A673 (cell line): ENCODE measurements around the gene ARHGEF7. TPM values are rescaled to one million over a fixed set of nuclear protein-coding genes. Genes with fewer than 3 reads are reported as not detected.

ENCODE experiments used
- BruUV-seq: library from RNA; stranded (reverse); fragments of 400-500 nt; replicated peaks from 2 replicates; lab custom pipeline; 2021; lab: Mats Ljungman, UMichigan
- CTCF ChIA-PET: fragments of 300-600 bp; sonication (Branson Sonifier 250); formaldehyde crosslinking; loops from one replicate; lab custom pipeline; 2022; ENCODE audit warnings: antibody characterized with exemption; lab: Charles Lee
- POLR2A ChIA-PET: fragments of 300-600 bp; sonication (Branson Sonifier 250); formaldehyde crosslinking; loops from one replicate; lab custom pipeline; 2022; ENCODE audit warnings: antibody characterized with exemption; ENCODE audit not compliant: low non-redundant PET; lab: Charles Lee
- DNase-seq: peaks from one replicate; pipeline ENCODE4 v3.0.0-alpha.2; 2015; ENCODE audit warnings: low spot score
- H3K27ac ChIP-seq: fragments of 200-600 bp; sonication (generic); 2 replicates; pipeline ENCODE4 v1.5.1; 2016; ENCODE audit warnings: mixed run types, low read depth, mild to moderate bottlenecking, mixed read lengths, antibody characterized with exemption, low read length; ENCODE audit not compliant: poor library complexity, severe bottlenecking
- H3K27me3 ChIP-seq: fragments of 200-600 bp; sonication (generic); replicated peaks from 2 replicates; pipeline ENCODE4 v1.6.1; 2017; ENCODE audit warnings: mixed run types, low read depth, mild to moderate bottlenecking, mixed read lengths, antibody characterized with exemption, low read length; ENCODE audit not compliant: insufficient read depth, poor library complexity
- H3K36me3 ChIP-seq: fragments of 200-600 bp; sonication (generic); 2 replicates; pipeline ENCODE4 v1.6.1; 2016; ENCODE audit warnings: mixed run types, mild to moderate bottlenecking, mixed read lengths, antibody characterized with exemption, low read length; ENCODE audit not compliant: insufficient read depth, poor library complexity, severe bottlenecking
- H3K4me1 ChIP-seq: fragments of 200-600 bp; sonication (generic); 2 replicates; pipeline ENCODE4 v1.6.1; 2017; ENCODE audit warnings: mixed run types, mild to moderate bottlenecking, mixed read lengths, antibody characterized with exemption, low read length; ENCODE audit not compliant: insufficient read depth, poor library complexity, severe bottlenecking
- H3K4me3 ChIP-seq: fragments of 200-600 bp; sonication (generic); 2 replicates; pipeline ENCODE4 v1.5.1; 2016; ENCODE audit warnings: low read depth, mixed run types, mild to moderate bottlenecking, mixed read lengths, low read length; ENCODE audit not compliant: poor library complexity, severe bottlenecking
- H3K9me3 ChIP-seq: fragments of 200-600 bp; sonication (generic); 2 replicates; pipeline ENCODE4 v1.6.1; 2016; ENCODE audit warnings: mixed run types, low read depth, mild to moderate bottlenecking, mixed read lengths, antibody characterized with exemption, low read length; ENCODE audit not compliant: poor library complexity, severe bottlenecking
- EZH2 ChIP-seq: fragments of 200-600 bp; sonication (generic); IDR thresholded peaks from 2 replicates; pipeline ENCODE4 v1.6.1; 2017; ENCODE audit warnings: borderline replicate concordance, low read depth, mild to moderate bottlenecking, mixed read lengths, antibody characterized with exemption, low read length; ENCODE audit not compliant: poor library complexity, severe bottlenecking
- intact Hi-C: fragments of 100-400 bp; cut with micrococcal nuclease; formaldehyde crosslinking; loops from one replicate; pipeline ENCODE4 v1.10.0; 2022; ENCODE audit not compliant: unreplicated experiment
- total RNA-seq: library from RNA; stranded (reverse); gene quantifications from 2 replicates; pipeline ENCODE4 v1.2.3, GENCODE V29; 2021
- TF ChIP-seq, protein P1 (sequence below): fragments of 300-800, 200-600 bp; sonication (generic); conservative IDR thresholded peaks from 2 replicates; pipeline ENCODE4 v1.5.1; 2017; ENCODE audit warnings: low read depth, mild to moderate bottlenecking, antibody characterized with exemption, low read length, moderate library complexity, mixed read lengths

Gene ARHGEF7
- total RNA-seq, 1 experiment from 2014 or later = 39.9 TPM

GRCh38 chr13:111247552-111247951 lies 132.4 kb downstream of the ARHGEF7 start:
- no TSS peak for BruUV-seq
- TF ChIP-seq, protein P1, sequence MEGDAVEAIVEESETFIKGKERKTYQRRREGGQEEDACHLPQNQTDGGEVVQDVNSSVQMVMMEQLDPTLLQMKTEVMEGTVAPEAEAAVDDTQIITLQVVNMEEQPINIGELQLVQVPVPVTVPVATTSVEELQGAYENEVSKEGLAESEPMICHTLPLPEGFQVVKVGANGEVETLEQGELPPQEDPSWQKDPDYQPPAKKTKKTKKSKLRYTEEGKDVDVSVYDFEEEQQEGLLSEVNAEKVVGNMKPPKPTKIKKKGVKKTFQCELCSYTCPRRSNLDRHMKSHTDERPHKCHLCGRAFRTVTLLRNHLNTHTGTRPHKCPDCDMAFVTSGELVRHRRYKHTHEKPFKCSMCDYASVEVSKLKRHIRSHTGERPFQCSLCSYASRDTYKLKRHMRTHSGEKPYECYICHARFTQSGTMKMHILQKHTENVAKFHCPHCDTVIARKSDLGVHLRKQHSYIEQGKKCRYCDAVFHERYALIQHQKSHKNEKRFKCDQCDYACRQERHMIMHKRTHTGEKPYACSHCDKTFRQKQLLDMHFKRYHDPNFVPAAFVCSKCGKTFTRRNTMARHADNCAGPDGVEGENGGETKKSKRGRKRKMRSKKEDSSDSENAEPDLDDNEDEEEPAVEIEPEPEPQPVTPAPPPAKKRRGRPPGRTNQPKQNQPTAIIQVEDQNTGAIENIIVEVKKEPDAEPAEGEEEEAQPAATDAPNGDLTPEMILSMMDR = no peak
- no peak for TF ChIP-seq EZH2
- Histone ChIP-seq H3K9me3 (no peaks in the 10 kb centered on the region), H3K27ac (no peak overlapping the region), H3K36me3 (peaks cover 5% of the 10 kb centered on the region), H3K27me3 (no peaks in the 10 kb centered on the region), H3K4me1 (no peaks in the 10 kb centered on the region), H3K4me3 (no peak overlapping the region)
- intact Hi-C loops = no loop called here
- POLR2A ChIA-PET = no interaction called here
- no peak for DNase-seq
- CTCF ChIA-PET = no interaction called here

- ChIA-PET POLR2A (no interaction called here), CTCF (no interaction called here)
- no peaks in the 10 kb centered on the region for H3K27me3 ChIP-seq
- no peak for DNase-seq
- TF ChIP-seq EZH2 = no peak
- TF ChIP-seq, protein P1 = no peak
- BruUV-seq = no TSS peak
- no peak overlapping the region for H3K4me3 ChIP-seq
- no peaks in the 10 kb centered on the region for H3K4me1 ChIP-seq
- intact Hi-C loops = no loop called here
- H3K36me3 ChIP-seq = peaks cover 6% of the 10 kb centered on the region
- H3K27ac ChIP-seq = no peak overlapping the region
- no peaks in the 10 kb centered on the region for H3K9me3 ChIP-seq
Observed at GRCh38 chr13:111248822-111249221, 133.7 kb downstream of the ARHGEF7 start.

- Histone ChIP-seq H3K27ac (no peak overlapping the region), H3K4me3 (no peak overlapping the region), H3K9me3 (no peaks in the 10 kb centered on the region), H3K4me1 (no peaks in the 10 kb centered on the region), H3K36me3 (peaks cover 4% of the 10 kb centered on the region), H3K27me3 (no peaks in the 10 kb centered on the region)
- no peak for TF ChIP-seq EZH2
- TF ChIP-seq, protein P1 = no peak
- ChIA-PET CTCF (no interaction called here), POLR2A (no interaction called here)
- no peak for DNase-seq
- no TSS peak for BruUV-seq
- intact Hi-C loops = no loop called here
Observed at GRCh38 chr13:111249637-111250360, 134.7 kb downstream of the ARHGEF7 start.
